Amniotic stem cell (primary cell): ENCODE results near the gene FJX1.

Experiments
- DNase-seq: peaks from one replicate; lab custom pipeline; 2025; lab: John Stamatoyannopoulos, UW

FJX1 gene

GRCh38 chr11:35617687-35618496 lies at the start of gene FJX1:
Gene FJX1, plus strand, starts transcription at chr11:35618460. Its CDS starts 177 bp downstream, at chr11:35618637.
- peak; percentile 77 for DNase-seq

GRCh38 chr11:35571696-35572095 lies 46.6 kb upstream of the FJX1 start:
- no peak for DNase-seq

GRCh38 chr11:35579557-35580396 lies 38.5 kb upstream of the FJX1 start:
- peak; percentile 89 for DNase-seq

- no peak for DNase-seq
These were observed 37.9 kb upstream of the FJX1 start for GRCh38 chr11:35580397-35580781.

GRCh38 chr11:35582033-35582432 lies 36.2 kb upstream of the FJX1 start:
- no peak for DNase-seq

GRCh38 chr11:35583126-35583525 lies 35.1 kb upstream of the FJX1 start:
- DNase-seq: no peak

- DNase-seq: no peak
These were observed 34.4 kb upstream of the FJX1 start for GRCh38 chr11:35583843-35584242.

GRCh38 chr11:35584321-35584720 lies 33.9 kb upstream of the FJX1 start:
- DNase-seq: no peak

GRCh38 chr11:35585416-35585815 lies 32.8 kb upstream of the FJX1 start:
- no peak for DNase-seq

GRCh38 chr11:35586222-35586621 lies 32.0 kb upstream of the FJX1 start:
- DNase-seq: no peak

GRCh38 chr11:35587972-35588371 lies 30.3 kb upstream of the FJX1 start:
- no peak for DNase-seq

- DNase-seq: no peak
These were observed 29.6 kb upstream of the FJX1 start for GRCh38 chr11:35588627-35589026.

GRCh38 chr11:35589281-35589680 lies 29.0 kb upstream of the FJX1 start:
- no peak for DNase-seq

GRCh38 chr11:35590412-35590811 lies 27.8 kb upstream of the FJX1 start:
- DNase-seq: no peak

- peak; percentile 19 for DNase-seq
These were observed 25.1 kb upstream of the FJX1 start for GRCh38 chr11:35593143-35593542.

- DNase-seq: no peak
These were observed 23.6 kb upstream of the FJX1 start for GRCh38 chr11:35594680-35595079.

GRCh38 chr11:35598254-35599125 lies 19.8 kb upstream of the FJX1 start:
- DNase-seq: no peak

GRCh38 chr11:35600331-35600838 lies 17.9 kb upstream of the FJX1 start:
- no peak for DNase-seq

- no peak for DNase-seq
These were observed 16.0 kb upstream of the FJX1 start for GRCh38 chr11:35602160-35602793.

- DNase-seq: no peak
These were observed 15.3 kb upstream of the FJX1 start for GRCh38 chr11:35602979-35603378.

- no peak for DNase-seq
These were observed 12.6 kb upstream of the FJX1 start for GRCh38 chr11:35605706-35606105.
